Psoas muscle (tissue), 8 donors: ENCODE data around the gene HDLBP. TPM values are rescaled to one million over a fixed set of nuclear protein-coding genes. Genes with fewer than 3 reads are reported as not detected.

Experiments used
- ATAC-seq, 4 donors: fragments of 200-7000 bp; cut with Tn5 transposase; one replicate each; pipeline ENCODE4 v1.9.1; 2020; ENCODE audit warnings: moderate library complexity in 3 of 4, mild to moderate bottlenecking in 2 of 4
- DNase-seq, 2 donors: peaks; one replicate each; pipeline ENCODE4 v3.0.0-alpha.2; 2020
- H3K27ac ChIP-seq: fragments of 200-600 bp; one replicate; pipeline ENCODE4 v1.8.0; 2022
- H3K27me3 ChIP-seq, 3 donors: fragments of 200-600 bp in 1 of 3; one replicate each; pipeline versions ENCODE4 v1.6.1 to v1.8.0; 2013 to 2022; ENCODE audit warnings: low read length in 2 of 3, mild to moderate bottlenecking in 2 of 3, moderate library complexity in 1 of 3; ENCODE audit not compliant: insufficient read depth in 3 of 3
- H3K36me3 ChIP-seq, 2 donors: fragments of 200-600 bp in 1 of 2; one replicate each; pipeline versions ENCODE4 v1.6.1 to v1.8.0; 2013 to 2022; ENCODE audit warnings: low read depth in 1 of 2, mild to moderate bottlenecking in 1 of 2, moderate library complexity in 1 of 2; ENCODE audit not compliant: insufficient read depth in 1 of 2
- H3K4me1 ChIP-seq: fragments of 200-600 bp; one replicate; pipeline ENCODE4 v1.8.0; 2022
- H3K4me3 ChIP-seq: fragments of 200-600 bp; one replicate; pipeline ENCODE4 v1.8.0; 2022; ENCODE audit warnings: mild to moderate bottlenecking
- H3K9me3 ChIP-seq: fragments of 200-600 bp; one replicate; pipeline ENCODE4 v1.8.0; 2022
- WGBS, 3 donors: extraction: QIAGEN DNeasy Blood & Tissue Kit; methylation state at CpG; one replicate each; pipeline versions ENCODE4 v1.1.6 to v1.1.7; 2013; 5-methylcytosine and 5-hydroxymethylcytosine counted together
- intact Hi-C, 2 donors: fragments of 100-400 bp; cut with DNase I; formaldehyde crosslinking; loops; one replicate each; pipeline versions ENCODE4 v1.11.0 to v1.14.2; 2022
- polyA plus RNA-seq, 3 donors: library from polyadenylated mRNA; stranded (reverse); fragments of 200-250 nt; gene quantifications; one replicate each; pipeline ENCODE4 v1.2.3, GENCODE V29; 2013
- total RNA-seq, 4 donors: library from RNA; stranded (reverse); fragmentation: NEBNext Ultra II Directional in 2 of 4; extraction: Animal tissue kit (Norgen Biotek cat#: 25700) in 2 of 4; gene quantifications; one replicate each; pipeline versions ENCODE4 v1.2.1 to v1.2.4, GENCODE V29; 2021 to 2023
- TF ChIP-seq, protein P1 (sequence below): fragments of 200-600 bp; IDR thresholded peaks from one replicate; pipeline ENCODE4 v1.8.0; 2022; ENCODE audit warnings: antibody characterized with exemption
- donor health status: healthy with polysubstance abuse.
- donor health status: DM: no; HTN: no; CAD: no; lungs with moderate emphysema.
- donor health status: Bipolar disorder and iron deficiency.
- donor health status: healthy.
- donor health status: DM: yes; HTN: yes; CAD: no.
- donor health status: DM: no; HTN: no; CAD: no.
- donor health status: DM: no; HTN: no; CAD: no.
- donor health status: DM: yes; HTN: yes; CAD: no.

The HDLBP gene
- total and polyA plus RNA-seq, 7 donors: 264 to 526 (median 421) TPM

DNA sequence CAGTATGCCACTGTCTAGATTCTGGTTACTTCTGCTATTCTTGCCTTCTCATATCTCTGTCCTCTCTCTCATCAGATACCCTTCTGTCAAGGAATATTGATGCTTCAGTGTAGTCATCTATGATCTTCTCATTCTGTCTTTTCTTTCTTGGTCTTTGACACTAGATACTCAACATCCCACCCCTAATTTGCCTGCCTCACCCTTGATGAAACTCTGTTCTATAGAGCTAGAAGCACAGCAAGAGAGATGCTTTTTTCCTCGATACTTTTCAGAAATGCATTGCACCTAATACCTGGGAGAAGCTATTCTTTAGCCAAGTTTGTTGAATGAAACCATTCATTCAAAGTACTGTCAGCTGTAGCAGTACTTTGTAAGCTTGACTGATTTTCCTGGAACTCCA is 9.8 kb upstream of the HDLBP start:
- DNase-seq (no peak), ATAC-seq (no peak)
- Histone ChIP-seq H3K36me3 (peaks cover 0 to 49% of the 10 kb centered on the region in 2 donors), H3K27ac (no peak overlapping the region), H3K27me3 (no peaks in the 10 kb centered on the region), H3K4me3 (no peak overlapping the region), H3K4me1 (peaks cover 32% of the 10 kb centered on the region), H3K9me3 (no peaks in the 10 kb centered on the region)
- 97 to 100% (median 98%) methylated on average over 1 of the region's 1 CpG for WGBS, 3 donors
- TF ChIP-seq, protein P1, sequence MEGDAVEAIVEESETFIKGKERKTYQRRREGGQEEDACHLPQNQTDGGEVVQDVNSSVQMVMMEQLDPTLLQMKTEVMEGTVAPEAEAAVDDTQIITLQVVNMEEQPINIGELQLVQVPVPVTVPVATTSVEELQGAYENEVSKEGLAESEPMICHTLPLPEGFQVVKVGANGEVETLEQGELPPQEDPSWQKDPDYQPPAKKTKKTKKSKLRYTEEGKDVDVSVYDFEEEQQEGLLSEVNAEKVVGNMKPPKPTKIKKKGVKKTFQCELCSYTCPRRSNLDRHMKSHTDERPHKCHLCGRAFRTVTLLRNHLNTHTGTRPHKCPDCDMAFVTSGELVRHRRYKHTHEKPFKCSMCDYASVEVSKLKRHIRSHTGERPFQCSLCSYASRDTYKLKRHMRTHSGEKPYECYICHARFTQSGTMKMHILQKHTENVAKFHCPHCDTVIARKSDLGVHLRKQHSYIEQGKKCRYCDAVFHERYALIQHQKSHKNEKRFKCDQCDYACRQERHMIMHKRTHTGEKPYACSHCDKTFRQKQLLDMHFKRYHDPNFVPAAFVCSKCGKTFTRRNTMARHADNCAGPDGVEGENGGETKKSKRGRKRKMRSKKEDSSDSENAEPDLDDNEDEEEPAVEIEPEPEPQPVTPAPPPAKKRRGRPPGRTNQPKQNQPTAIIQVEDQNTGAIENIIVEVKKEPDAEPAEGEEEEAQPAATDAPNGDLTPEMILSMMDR: no peak
- intact Hi-C loops: no loop called here

DNA sequence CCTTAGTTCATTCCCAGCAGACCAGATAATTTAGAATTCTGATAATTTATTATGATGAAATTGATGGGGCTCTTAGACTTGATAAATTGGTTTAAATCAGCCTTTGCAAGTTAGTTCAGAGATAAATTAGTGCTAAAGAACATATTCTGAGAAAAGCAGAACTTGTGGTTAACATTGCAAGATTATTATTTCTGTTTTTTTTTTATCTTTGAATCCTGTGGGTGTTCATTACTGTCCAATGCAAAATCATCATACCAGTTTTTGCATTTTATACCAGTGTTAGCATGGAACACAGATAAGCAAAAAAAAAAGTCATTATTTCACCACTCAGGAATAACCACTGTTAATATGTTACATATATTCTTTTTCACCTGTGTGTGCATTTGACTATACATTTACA is 9.3 kb upstream of the HDLBP start:
- TF ChIP-seq, protein P1: no peak
- Histone ChIP-seq H3K4me1 (peaks cover 36% of the 10 kb centered on the region), H3K27ac (no peak overlapping the region), H3K27me3 (no peaks in the 10 kb centered on the region), H3K36me3 (peaks cover 0 to 47% of the 10 kb centered on the region in 2 donors), H3K4me3 (no peak overlapping the region), H3K9me3 (no peaks in the 10 kb centered on the region)
- ATAC-seq (no peak), DNase-seq (no peak)
- intact Hi-C loops: no loop called here

DNA sequence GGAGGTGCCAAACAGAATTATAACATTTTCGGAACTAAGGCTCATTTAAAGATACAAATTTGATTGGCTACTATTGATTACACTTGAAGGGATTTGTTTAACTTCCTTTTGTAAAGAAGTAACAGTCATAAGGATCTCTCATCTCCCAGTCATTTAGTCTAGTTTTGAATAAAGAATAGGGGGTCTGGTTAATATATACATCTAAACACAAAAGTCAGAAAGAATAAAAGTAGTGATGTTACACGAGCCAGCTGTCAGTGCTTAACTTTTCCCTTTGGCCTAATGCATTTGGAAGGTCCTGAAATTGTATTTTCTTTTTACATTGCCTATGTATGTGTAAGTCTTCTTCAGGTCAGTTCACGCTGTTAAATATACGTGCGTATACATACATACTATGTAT is 8.3 kb upstream of the HDLBP start:
- intact Hi-C loops: no loop called here
- H3K4me1 ChIP-seq: peaks cover 45% of the 10 kb centered on the region

DNA sequence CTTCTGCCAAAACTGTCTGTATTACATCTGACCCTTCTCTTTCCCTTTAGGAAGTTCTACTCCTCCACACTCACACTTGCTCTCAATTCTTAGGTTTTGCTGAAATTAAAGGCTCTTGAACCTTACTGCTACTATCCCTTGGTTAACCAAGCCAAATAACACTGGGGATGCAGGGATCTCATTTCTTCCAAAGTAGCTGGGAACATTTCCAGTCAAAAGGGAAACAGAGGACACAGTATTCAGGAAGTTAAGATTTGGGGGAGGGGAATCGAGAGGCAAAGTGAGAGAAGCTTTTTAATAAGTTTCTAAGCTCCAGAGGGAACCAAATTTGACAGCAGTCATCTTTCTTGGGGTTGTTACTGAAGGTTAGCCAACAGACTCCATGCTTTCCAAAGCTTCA is 6.4 kb upstream of the HDLBP start:
- ATAC-seq: peak in 1 of 4 donors; percentile 26

More for the DNA sequence above, 8.3 kb upstream of the HDLBP start:
- Histone ChIP-seq H3K27ac (no peak overlapping the region), H3K4me3 (no peak overlapping the region), H3K9me3 (no peaks in the 10 kb centered on the region), H3K36me3 (peaks cover 0 to 40% of the 10 kb centered on the region in 2 donors), H3K27me3 (no peaks in the 10 kb centered on the region)
- WGBS, 3 donors: 75 to 79% (median 76%) methylated on average over 5 of the region's 5 CpGs
- TF ChIP-seq, protein P1: no peak
- DNase-seq (no peak), ATAC-seq (no peak)

DNA sequence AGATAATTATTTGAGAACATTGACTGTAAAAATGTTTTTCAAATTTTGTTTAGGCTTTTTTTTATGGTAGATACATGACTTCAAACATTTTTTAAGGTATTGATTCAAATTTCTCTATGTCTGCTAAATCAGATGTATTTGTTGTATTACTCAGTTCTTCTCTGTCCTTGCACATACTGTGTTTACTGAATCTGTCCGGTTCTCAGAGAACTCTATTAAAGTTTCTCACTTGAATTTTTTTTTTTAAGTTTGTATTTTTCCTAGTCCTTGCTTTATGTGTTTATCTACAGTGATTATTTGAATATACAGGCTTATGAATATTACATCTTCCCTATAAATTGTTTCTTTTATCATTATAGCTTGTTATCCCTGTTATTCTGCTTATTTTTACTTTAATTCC is 5.6 kb upstream of the HDLBP start:
- Histone ChIP-seq H3K4me3 (peak overlapping the region; percentile 5), H3K9me3 (no peaks in the 10 kb centered on the region), H3K4me1 (peaks cover 68% of the 10 kb centered on the region), H3K36me3 (peaks cover 0 to 20% of the 10 kb centered on the region in 2 donors), H3K27ac (no peak overlapping the region), H3K27me3 (no peaks in the 10 kb centered on the region)
- no peak for DNase-seq
- TF ChIP-seq, protein P1: no peak
- ATAC-seq: no peak
- intact Hi-C loops: no loop called here
- WGBS, 3 donors: 40 to 59% (median 47%) methylated on average over 1 of the region's 1 CpG

More for the DNA sequence above, 6.4 kb upstream of the HDLBP start:
- intact Hi-C loops: no loop called here
- Histone ChIP-seq H3K36me3 (peaks cover 0 to 27% of the 10 kb centered on the region in 2 donors), H3K27ac (no peak overlapping the region), H3K4me3 (peak overlapping the region; percentile 10), H3K9me3 (no peaks in the 10 kb centered on the region), H3K27me3 (no peaks in the 10 kb centered on the region), H3K4me1 (peaks cover 64% of the 10 kb centered on the region)
- DNase-seq: no peak
- TF ChIP-seq, protein P1: no peak
- 9 to 13% (median 10%) methylated on average over 1 of the region's 1 CpG for WGBS, 3 donors
